Measurements from ENCODE around the gene TRMU.

DNA sequence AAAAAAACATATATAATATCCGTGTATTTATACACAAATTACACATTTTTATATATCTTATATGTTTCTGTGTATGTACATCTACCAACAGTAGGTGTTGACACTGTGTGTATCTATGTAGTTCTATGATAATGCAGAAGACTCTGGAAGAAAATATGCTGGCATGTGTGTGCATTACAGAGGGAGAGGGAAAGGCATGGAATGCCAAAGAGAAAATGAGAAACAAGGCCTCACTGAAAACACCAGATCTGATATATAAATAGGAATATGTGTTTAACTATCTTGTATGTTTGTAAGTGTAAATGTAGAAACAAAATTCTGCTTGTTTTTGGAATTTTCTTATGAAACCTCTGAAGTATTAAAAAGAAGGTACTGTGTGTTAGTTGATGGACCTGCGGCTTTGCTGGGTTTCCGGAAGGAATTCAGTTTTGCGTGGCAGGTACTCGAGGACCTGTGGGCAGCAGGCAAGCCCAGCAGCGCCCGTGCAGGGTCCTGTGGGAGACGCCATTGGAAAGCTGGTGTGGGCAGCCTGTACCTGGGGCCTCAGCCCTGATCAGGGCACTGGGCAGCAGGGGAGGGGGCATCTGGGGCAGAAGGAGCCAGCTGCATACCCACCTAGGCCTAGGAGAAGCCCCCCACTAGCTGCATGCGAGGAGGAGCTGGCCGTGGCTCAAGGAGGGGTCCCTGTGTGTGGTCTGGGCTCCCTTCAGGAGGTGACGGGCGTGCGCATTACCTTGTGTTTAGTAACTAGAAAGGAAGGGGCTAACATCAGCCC, 7.6 kb upstream of the TRMU start:
- TF ChIP-seq, protein P1, sequence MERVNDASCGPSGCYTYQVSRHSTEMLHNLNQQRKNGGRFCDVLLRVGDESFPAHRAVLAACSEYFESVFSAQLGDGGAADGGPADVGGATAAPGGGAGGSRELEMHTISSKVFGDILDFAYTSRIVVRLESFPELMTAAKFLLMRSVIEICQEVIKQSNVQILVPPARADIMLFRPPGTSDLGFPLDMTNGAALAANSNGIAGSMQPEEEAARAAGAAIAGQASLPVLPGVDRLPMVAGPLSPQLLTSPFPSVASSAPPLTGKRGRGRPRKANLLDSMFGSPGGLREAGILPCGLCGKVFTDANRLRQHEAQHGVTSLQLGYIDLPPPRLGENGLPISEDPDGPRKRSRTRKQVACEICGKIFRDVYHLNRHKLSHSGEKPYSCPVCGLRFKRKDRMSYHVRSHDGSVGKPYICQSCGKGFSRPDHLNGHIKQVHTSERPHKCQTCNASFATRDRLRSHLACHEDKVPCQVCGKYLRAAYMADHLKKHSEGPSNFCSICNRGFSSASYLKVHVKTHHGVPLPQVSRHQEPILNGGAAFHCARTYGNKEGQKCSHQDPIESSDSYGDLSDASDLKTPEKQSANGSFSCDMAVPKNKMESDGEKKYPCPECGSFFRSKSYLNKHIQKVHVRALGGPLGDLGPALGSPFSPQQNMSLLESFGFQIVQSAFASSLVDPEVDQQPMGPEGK (CRISPR knock-in tag; IDR thresholded peaks at IDR 0.05; ENCODE audit: borderline replicate concordance): no peak
- no peak for TF ChIP-seq ZFP30 (CRISPR knock-in tag; IDR thresholded peaks at IDR 0.05)
- TF ChIP-seq BACH2 (CRISPR knock-in tag; IDR thresholded peaks at IDR 0.05; ENCODE audit: borderline replicate concordance): no peak
- TF ChIP-seq CSDC2 (CRISPR knock-in tag; IDR thresholded peaks at IDR 0.05): no peak
- TF ChIP-seq TCF4 (CRISPR knock-in tag; IDR thresholded peaks at IDR 0.05; ENCODE audit: borderline replicate concordance): no peak
- TF ChIP-seq, protein P2, sequence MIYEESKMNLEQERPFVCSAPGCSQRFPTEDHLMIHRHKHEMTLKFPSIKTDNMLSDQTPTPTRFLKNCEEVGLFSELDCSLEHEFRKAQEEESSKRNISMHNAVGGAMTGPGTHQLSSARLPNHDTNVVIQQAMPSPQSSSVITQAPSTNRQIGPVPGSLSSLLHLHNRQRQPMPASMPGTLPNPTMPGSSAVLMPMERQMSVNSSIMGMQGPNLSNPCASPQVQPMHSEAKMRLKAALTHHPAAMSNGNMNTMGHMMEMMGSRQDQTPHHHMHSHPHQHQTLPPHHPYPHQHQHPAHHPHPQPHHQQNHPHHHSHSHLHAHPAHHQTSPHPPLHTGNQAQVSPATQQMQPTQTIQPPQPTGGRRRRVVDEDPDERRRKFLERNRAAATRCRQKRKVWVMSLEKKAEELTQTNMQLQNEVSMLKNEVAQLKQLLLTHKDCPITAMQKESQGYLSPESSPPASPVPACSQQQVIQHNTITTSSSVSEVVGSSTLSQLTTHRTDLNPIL (CRISPR knock-in tag; IDR thresholded peaks at IDR 0.05; ENCODE audit: low read depth): no peak
- TF ChIP-seq, protein P3, sequence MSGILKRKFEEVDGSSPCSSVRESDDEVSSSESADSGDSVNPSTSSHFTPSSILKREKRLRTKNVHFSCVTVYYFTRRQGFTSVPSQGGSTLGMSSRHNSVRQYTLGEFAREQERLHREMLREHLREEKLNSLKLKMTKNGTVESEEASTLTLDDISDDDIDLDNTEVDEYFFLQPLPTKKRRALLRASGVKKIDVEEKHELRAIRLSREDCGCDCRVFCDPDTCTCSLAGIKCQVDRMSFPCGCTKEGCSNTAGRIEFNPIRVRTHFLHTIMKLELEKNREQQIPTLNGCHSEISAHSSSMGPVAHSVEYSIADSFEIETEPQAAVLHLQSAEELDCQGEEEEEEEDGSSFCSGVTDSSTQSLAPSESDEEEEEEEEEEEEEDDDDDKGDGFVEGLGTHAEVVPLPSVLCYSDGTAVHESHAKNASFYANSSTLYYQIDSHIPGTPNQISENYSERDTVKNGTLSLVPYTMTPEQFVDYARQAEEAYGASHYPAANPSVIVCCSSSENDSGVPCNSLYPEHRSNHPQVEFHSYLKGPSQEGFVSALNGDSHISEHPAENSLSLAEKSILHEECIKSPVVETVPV (CRISPR knock-in tag; IDR thresholded peaks at IDR 0.05): no peak
- TF ChIP-seq, protein P4, sequence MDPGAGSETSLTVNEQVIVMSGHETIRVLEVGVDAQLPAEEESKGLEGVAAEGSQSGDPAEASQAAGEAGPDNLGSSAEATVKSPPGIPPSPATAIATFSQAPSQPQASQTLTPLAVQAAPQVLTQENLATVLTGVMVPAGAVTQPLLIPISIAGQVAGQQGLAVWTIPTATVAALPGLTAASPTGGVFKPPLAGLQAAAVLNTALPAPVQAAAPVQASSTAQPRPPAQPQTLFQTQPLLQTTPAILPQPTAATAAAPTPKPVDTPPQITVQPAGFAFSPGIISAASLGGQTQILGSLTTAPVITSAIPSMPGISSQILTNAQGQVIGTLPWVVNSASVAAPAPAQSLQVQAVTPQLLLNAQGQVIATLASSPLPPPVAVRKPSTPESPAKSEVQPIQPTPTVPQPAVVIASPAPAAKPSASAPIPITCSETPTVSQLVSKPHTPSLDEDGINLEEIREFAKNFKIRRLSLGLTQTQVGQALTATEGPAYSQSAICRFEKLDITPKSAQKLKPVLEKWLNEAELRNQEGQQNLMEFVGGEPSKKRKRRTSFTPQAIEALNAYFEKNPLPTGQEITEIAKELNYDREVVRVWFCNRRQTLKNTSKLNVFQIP (CRISPR knock-in tag; IDR thresholded peaks at IDR 0.05; ENCODE audit: borderline replicate concordance, low read depth): no peak
- TF ChIP-seq SNAI2 (CRISPR knock-in tag; IDR thresholded peaks at IDR 0.05): no peak
- no peak for TF ChIP-seq ARNTL (CRISPR knock-in tag; IDR thresholded peaks at IDR 0.05; ENCODE audit: borderline replicate concordance, low read depth)
- no peak for TF ChIP-seq ZNF565 (CRISPR knock-in tag; conservative IDR thresholded peaks at IDR 0.05; ENCODE audit: low read depth)
